Glutamatergic neuron (in vitro differentiated cells): ENCODE results near the gene AEN. TPM values are rescaled to one million over a fixed set of nuclear protein-coding genes. Genes with fewer than 3 reads are reported as not detected.
"Not testable (repeated sequence)": the region's sequence is repeated elsewhere in the genome, so short reads cannot be mapped to it uniquely, and the experiment has no call there.

ENCODE experiments used
- DNase-seq: peaks from one replicate; pipeline ENCODE4 v3.0.0; 2022
- H3K27ac Mint-ChIP-seq: one replicate; pipeline ENCODE4 v1.8.0; 2020; ENCODE audit warnings: mild to moderate bottlenecking, mixed read lengths, inconsistent platforms; ENCODE audit not compliant: unreplicated experiment
- H3K27me3 Mint-ChIP-seq: one replicate; pipeline ENCODE4 v1.8.0; 2020; ENCODE audit warnings: mild to moderate bottlenecking, moderate library complexity, mixed read lengths, inconsistent platforms; ENCODE audit not compliant: unreplicated experiment
- H3K36me3 Mint-ChIP-seq: one replicate; pipeline ENCODE4 v1.8.0; 2020; ENCODE audit warnings: mild to moderate bottlenecking, mixed read lengths, inconsistent platforms; ENCODE audit not compliant: unreplicated experiment
- H3K4me1 Mint-ChIP-seq: one replicate; pipeline ENCODE4 v1.8.0; 2020; ENCODE audit warnings: mild to moderate bottlenecking, low read depth, mixed read lengths, inconsistent platforms; ENCODE audit not compliant: unreplicated experiment
- H3K4me3 Mint-ChIP-seq: one replicate; pipeline ENCODE4 v1.8.0; 2020; ENCODE audit warnings: mild to moderate bottlenecking, mixed read lengths, inconsistent platforms; ENCODE audit not compliant: unreplicated experiment
- H3K9me3 Mint-ChIP-seq: one replicate; pipeline ENCODE4 v1.8.0; 2020; ENCODE audit warnings: mild to moderate bottlenecking, moderate library complexity, mixed read lengths, inconsistent platforms; ENCODE audit not compliant: unreplicated experiment
- total RNA-seq: library from RNA; stranded (reverse); fragmentation: NEBNext Ultra II Directional; extraction: Animal tissue kit (Norgen Biotek cat#: 25700); gene quantifications from one replicate; pipeline ENCODE4 v1.2.1, GENCODE V29; 2021; ENCODE audit not compliant: unreplicated experiment
- TF ChIP-seq, protein P1 (sequence below): fragments of 200-600 bp; sonication (generic); IDR thresholded peaks from one replicate; pipeline ENCODE4 v1.5.0; 2021; ENCODE audit not compliant: partially characterized antibody, unreplicated experiment

AEN gene
- total RNA-seq, 1 donor from 2014 or later, result 15.4 TPM

DNA sequence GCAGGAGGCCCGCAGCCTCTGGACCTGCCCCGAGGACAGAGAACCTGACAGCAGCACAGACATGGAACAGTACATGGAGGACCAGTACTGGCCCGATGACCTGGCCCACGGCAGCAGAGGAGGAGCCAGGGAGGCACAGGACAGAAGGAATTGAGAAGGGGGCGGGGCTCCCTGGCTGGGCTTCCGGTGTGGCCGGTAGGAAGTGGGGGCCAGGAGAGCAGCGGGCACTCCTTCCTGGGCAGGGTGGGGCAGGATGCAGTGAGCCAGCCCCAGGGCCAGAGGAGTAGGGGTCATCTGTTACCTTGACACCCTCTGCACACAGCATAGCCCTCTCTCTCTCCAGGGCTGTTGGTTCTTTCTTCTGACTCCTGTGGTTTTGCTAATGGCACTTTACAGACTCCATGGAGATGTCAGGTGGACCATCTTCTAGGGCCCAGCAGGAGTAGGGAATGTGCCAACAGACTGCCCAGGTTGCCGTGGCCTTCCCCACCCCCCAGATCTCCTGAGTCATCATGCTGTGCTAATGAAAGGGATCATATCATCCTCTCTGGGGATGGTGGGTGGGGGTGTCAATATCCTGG lies 9.1 kb downstream of the AEN start:
- H3K27me3 Mint-ChIP-seq, result peaks cover 6% of the 10 kb centered on the region
- no peak overlapping the region for H3K27ac Mint-ChIP-seq
- no peaks in the 10 kb centered on the region for H3K9me3 Mint-ChIP-seq
- H3K4me3 Mint-ChIP-seq, result no peak overlapping the region
- TF ChIP-seq, protein P1, sequence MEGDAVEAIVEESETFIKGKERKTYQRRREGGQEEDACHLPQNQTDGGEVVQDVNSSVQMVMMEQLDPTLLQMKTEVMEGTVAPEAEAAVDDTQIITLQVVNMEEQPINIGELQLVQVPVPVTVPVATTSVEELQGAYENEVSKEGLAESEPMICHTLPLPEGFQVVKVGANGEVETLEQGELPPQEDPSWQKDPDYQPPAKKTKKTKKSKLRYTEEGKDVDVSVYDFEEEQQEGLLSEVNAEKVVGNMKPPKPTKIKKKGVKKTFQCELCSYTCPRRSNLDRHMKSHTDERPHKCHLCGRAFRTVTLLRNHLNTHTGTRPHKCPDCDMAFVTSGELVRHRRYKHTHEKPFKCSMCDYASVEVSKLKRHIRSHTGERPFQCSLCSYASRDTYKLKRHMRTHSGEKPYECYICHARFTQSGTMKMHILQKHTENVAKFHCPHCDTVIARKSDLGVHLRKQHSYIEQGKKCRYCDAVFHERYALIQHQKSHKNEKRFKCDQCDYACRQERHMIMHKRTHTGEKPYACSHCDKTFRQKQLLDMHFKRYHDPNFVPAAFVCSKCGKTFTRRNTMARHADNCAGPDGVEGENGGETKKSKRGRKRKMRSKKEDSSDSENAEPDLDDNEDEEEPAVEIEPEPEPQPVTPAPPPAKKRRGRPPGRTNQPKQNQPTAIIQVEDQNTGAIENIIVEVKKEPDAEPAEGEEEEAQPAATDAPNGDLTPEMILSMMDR, result no peak
- H3K36me3 Mint-ChIP-seq, result peaks cover 4% of the 10 kb centered on the region
- H3K4me1 Mint-ChIP-seq, result peaks cover 7% of the 10 kb centered on the region
- no peak for DNase-seq

DNA sequence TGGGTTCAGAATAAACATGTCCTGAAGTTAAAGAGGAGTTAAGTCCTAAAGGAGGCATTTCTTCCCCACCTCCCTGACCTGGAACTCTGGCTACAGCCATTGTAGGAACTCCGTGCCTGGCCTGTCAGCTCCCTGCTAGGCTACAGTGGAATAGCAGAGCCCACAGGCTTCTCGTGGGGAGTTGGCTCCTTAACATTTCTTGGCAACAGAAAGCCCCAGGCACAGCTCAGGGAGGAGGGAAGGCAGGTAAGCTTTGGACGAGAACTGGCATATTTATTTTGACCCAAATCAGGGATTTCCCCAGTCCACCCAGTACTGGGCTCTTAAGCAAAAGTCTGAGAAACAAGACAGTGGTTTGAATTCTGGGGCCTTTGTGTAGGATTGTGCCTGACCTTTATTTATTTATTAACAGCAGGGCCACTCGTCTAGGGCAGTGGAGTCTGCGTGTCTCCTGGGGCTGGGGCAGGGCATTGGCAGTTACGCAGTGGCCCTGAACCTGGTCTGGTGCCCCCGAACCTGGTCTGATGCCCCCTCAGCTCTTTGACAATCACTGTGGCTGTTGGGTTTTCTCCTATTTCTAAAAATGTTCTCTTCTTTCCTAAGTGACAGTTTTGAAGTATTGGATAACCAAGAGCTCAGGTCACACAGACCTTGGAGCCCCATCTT lies 9.8 kb downstream of the AEN start:
- Mint-ChIP-seq H3K36me3 (peaks cover 4% of the 10 kb centered on the region), H3K27ac (no peak overlapping the region), H3K4me3 (no peak overlapping the region), H3K4me1 (peaks cover 7% of the 10 kb centered on the region), H3K27me3 (peaks cover 6% of the 10 kb centered on the region), H3K9me3 (no peaks in the 10 kb centered on the region)
- no peak for DNase-seq
- TF ChIP-seq, protein P1, result no peak

DNA sequence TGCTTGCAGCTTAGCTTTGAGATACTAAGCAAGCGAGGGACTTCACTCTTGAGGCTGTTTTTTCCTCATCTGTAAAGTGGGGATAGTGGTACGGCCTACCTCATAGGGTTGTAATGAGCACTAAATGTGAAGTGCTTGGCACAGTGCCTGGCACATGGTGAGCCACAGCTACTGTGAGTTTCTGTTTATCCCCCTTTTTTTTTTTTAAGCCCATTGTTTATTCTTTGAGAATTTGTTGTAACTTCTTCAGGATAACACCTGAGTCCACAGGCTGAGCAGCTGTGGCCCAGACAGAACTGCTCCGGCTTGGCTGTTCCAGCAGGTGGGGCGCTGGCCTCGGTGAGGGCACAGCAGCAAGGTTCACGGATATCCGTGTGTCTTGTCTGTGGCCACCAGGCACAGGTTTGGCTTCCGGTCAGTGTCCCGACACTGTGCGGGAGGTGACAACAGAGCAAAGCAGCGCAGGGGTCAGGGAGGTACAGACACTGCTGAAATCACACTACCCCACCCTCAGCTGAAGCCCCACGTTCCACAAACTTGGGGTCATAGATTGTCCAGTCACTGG lies 10.4 kb downstream of the AEN start:
- Mint-ChIP-seq H3K27ac (no peak overlapping the region), H3K9me3 (no peaks in the 10 kb centered on the region), H3K4me1 (peaks cover 7% of the 10 kb centered on the region), H3K36me3 (peaks cover 4% of the 10 kb centered on the region), H3K27me3 (peaks cover 6% of the 10 kb centered on the region), H3K4me3 (no peak overlapping the region)
- DNase-seq, result no peak
- TF ChIP-seq, protein P1, result no peak

DNA sequence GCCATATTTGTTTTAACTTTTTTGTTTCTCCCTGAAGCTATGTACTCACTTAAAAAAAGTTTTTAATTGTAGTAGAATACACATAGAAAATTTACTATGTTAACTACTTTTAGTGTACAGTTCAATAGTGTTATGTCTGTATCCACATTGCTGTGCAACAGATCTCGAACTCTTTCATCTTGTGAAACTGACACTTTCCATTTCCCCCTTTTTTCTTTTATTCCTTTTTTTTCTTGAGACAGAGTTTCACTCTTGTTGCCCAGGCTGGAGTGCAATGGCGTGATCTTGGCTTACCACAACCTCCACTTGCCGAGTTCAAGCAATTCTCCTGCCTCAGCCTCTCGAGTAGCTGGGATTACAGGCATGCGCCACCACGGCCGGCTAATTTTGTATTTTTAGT lies 11.7 kb downstream of the AEN start:
- not testable (repeated sequence) for H3K4me3 Mint-ChIP-seq, H3K27me3 Mint-ChIP-seq, H3K4me1 Mint-ChIP-seq, H3K9me3 Mint-ChIP-seq, H3K36me3 Mint-ChIP-seq, H3K27ac Mint-ChIP-seq, DNase-seq

DNA sequence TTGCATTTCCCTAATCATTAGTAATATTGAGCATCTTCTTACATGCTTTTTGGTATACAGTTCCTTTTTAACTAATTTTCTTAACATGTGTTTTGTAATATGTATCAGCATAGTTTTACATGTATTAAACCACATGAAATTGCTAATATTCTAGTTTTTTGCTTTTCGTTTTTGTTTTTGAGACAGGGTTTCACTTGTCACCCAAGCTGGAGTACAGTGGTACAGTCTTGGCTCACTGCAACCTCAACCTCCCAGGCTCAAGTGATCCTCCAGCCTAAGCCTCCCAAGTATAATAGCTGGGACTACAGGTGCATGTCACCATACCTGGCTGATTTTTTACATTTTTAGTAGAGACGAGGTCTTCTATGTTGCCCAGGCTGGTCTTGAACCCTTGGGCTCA lies 13.3 kb downstream of the AEN start:
- Mint-ChIP-seq H3K4me3 (no peak overlapping the region), H3K27ac (no peak overlapping the region), H3K4me1 (peaks cover 2% of the 10 kb centered on the region), H3K27me3 (peaks cover 6% of the 10 kb centered on the region), H3K36me3 (no peaks in the 10 kb centered on the region), H3K9me3 (no peaks in the 10 kb centered on the region)
- no peak for DNase-seq
- TF ChIP-seq, protein P1, result no peak
